Measurements from ENCODE around the gene GPR137B.

The GPR137B gene

GRCh38 chr1:236098267-236098666, 44.1 kb upstream of the GPR137B start:
- Histone ChIP-seq H3K79me2 (ENCODE audit: control insufficient read depth, low read length) (no peaks in the 10 kb centered on the region), H3K4me3 (ENCODE audit: low read length) (no peak overlapping the region), H3K4me1 (ENCODE audit: control insufficient read depth, low read length) (no peaks in the 10 kb centered on the region), H3F3A (ENCODE audit: control insufficient read depth, insufficient read depth) (no peaks in the 10 kb centered on the region), H3K27ac (ENCODE audit: low read depth, low read length) (no peak overlapping the region), H3K9me2 (replicated peaks; ENCODE audit: control insufficient read depth, low read length) (no peaks in the 10 kb centered on the region), H3K4me2 (ENCODE audit: low read length) (no peak overlapping the region), H3K27me3 (ENCODE audit: control insufficient read depth, low read length) (peaks cover 11% of the 10 kb centered on the region), H3K9me3 (ENCODE audit: control insufficient read depth, insufficient read depth, low read length) (no peaks in the 10 kb centered on the region), H3K36me3 (ENCODE audit: control insufficient read depth, low read length) (no peaks in the 10 kb centered on the region), H4K20me1 (ENCODE audit: control insufficient read depth, insufficient read depth, low read depth, low read length) (no peaks in the 10 kb centered on the region)
- TF ChIP-seq, protein P1, sequence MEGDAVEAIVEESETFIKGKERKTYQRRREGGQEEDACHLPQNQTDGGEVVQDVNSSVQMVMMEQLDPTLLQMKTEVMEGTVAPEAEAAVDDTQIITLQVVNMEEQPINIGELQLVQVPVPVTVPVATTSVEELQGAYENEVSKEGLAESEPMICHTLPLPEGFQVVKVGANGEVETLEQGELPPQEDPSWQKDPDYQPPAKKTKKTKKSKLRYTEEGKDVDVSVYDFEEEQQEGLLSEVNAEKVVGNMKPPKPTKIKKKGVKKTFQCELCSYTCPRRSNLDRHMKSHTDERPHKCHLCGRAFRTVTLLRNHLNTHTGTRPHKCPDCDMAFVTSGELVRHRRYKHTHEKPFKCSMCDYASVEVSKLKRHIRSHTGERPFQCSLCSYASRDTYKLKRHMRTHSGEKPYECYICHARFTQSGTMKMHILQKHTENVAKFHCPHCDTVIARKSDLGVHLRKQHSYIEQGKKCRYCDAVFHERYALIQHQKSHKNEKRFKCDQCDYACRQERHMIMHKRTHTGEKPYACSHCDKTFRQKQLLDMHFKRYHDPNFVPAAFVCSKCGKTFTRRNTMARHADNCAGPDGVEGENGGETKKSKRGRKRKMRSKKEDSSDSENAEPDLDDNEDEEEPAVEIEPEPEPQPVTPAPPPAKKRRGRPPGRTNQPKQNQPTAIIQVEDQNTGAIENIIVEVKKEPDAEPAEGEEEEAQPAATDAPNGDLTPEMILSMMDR (IDR thresholded peaks at IDR 0.05; ENCODE audit: low read depth, low read length, poor library complexity, severe bottlenecking): no peak
- no peak for TF ChIP-seq EZH2phosphoT487 (IDR thresholded peaks at IDR 0.05; ENCODE audit: borderline replicate concordance, low read length)

- Histone ChIP-seq H3K4me3 (ENCODE audit: low read length) (no peak overlapping the region), H4K20me1 (ENCODE audit: control insufficient read depth, insufficient read depth, low read depth, low read length) (no peaks in the 10 kb centered on the region)
- TF ChIP-seq, protein P1 (IDR thresholded peaks at IDR 0.05; ENCODE audit: low read depth, low read length, poor library complexity, severe bottlenecking): no peak
- TF ChIP-seq EZH2phosphoT487 (IDR thresholded peaks at IDR 0.05; ENCODE audit: borderline replicate concordance, low read length): no peak
These were observed 42.9 kb upstream of the GPR137B start for GRCh38 chr1:236099355-236099974.

DNA sequence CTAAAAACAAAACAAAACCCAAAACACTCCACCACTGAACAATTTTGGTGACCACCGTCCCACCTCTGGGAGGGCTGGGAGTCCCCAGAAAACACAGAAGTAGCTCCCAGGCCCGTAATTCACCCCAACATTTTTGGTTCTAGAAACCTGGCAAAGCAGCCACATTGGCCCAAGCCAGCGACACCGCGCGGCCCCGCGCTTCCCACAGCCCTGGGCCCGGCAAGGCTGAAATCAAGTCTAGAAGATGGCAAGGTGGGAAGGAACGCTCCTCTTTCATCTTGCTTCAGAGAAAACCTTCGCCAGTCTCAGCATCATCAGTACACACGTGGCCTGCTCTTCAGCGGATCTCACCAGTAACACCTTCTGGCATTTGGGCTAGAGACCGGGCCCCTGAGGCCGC, 41.5 kb upstream of the GPR137B start:
- no peaks in the 10 kb centered on the region for H3K9me2 ChIP-seq (replicated peaks; ENCODE audit: control insufficient read depth, low read length)
- no peaks in the 10 kb centered on the region for H3K79me2 ChIP-seq (ENCODE audit: control insufficient read depth, low read length)
- H4K20me1 ChIP-seq (ENCODE audit: control insufficient read depth, insufficient read depth, low read depth, low read length): no peaks in the 10 kb centered on the region
- H3K27ac ChIP-seq (ENCODE audit: low read depth, low read length): no peak overlapping the region
- no peak for TF ChIP-seq EZH2phosphoT487 (IDR thresholded peaks at IDR 0.05; ENCODE audit: borderline replicate concordance, low read length)
- TF ChIP-seq, protein P1 (IDR thresholded peaks at IDR 0.05; ENCODE audit: low read depth, low read length, poor library complexity, severe bottlenecking): no peak
- no peak overlapping the region for H3K4me2 ChIP-seq (ENCODE audit: low read length)
- no peak overlapping the region for H3K4me3 ChIP-seq (ENCODE audit: low read length)
- H3K36me3 ChIP-seq (ENCODE audit: control insufficient read depth, low read length): no peaks in the 10 kb centered on the region
- no peaks in the 10 kb centered on the region for H3K4me1 ChIP-seq (ENCODE audit: control insufficient read depth, low read length)
- H3K27me3 ChIP-seq (ENCODE audit: control insufficient read depth, low read length): peaks cover 8% of the 10 kb centered on the region
- no peaks in the 10 kb centered on the region for H3F3A ChIP-seq (ENCODE audit: control insufficient read depth, insufficient read depth)
- no peaks in the 10 kb centered on the region for H3K9me3 ChIP-seq (ENCODE audit: control insufficient read depth, insufficient read depth, low read length)

More at GRCh38 chr1:236099355-236099974, 42.9 kb upstream of the GPR137B start:
- Histone ChIP-seq H3K27ac (ENCODE audit: low read depth, low read length) (no peak overlapping the region), H3K79me2 (ENCODE audit: control insufficient read depth, low read length) (no peaks in the 10 kb centered on the region), H3K4me1 (ENCODE audit: control insufficient read depth, low read length) (no peaks in the 10 kb centered on the region), H3K36me3 (ENCODE audit: control insufficient read depth, low read length) (no peaks in the 10 kb centered on the region), H3K9me2 (replicated peaks; ENCODE audit: control insufficient read depth, low read length) (no peaks in the 10 kb centered on the region), H3K9me3 (ENCODE audit: control insufficient read depth, insufficient read depth, low read length) (no peaks in the 10 kb centered on the region), H3F3A (ENCODE audit: control insufficient read depth, insufficient read depth) (no peaks in the 10 kb centered on the region), H3K27me3 (ENCODE audit: control insufficient read depth, low read length) (peaks cover 11% of the 10 kb centered on the region), H3K4me2 (ENCODE audit: low read length) (no peak overlapping the region)
